ENCODE data around the gene IQCN. TPM values are rescaled to one million over a fixed set of nuclear protein-coding genes. Genes with fewer than 3 reads are reported as not detected.

The IQCN gene
- total RNA-seq, 4 donors from 2014 or later, result 0.20 to 0.61 (median 0.39) TPM

DNA sequence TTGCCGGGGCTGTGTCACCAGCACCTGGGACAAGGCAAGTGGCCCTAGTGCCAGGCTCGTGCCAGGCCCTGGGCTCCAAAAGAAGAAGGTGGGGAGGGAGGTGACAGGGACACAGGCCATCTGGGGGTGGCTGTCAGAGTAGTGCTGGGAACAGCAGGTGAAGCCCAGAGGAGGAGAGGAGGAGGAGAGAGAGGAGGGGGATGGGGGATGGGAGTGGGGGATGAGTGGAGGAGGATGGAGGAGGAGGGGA is 29.9 kb upstream of the IQCN start:
- in situ Hi-C loops (cut with MboI; ENCODE audit: low sequenced_read_pairs in 4 of 4), result no loop called here
- H3K4me1 ChIP-seq, result peaks cover 50 to 64% of the 10 kb centered on the region in 2 donors

DNA sequence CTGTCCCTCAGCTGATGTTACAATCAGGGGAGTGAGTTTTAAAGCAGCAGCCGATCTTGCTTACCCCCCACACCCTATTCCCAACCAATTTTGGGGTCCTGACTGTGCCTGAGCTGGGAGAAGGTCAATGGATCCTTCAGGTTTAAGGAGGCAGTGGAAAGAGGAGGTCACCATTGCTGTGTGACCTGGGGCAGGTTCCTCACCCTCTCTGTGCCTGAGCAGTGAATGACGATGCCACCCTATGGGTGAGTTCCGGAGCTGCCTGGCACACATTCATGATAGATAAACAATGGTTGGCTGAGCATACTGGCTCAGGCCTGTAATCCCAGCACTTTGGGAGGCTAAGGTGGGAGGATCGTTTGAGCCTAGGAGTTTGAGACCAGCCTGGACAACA is 27.5 kb upstream of the IQCN start:
- no peak for DNase-seq
- TF ChIP-seq, protein P1, sequence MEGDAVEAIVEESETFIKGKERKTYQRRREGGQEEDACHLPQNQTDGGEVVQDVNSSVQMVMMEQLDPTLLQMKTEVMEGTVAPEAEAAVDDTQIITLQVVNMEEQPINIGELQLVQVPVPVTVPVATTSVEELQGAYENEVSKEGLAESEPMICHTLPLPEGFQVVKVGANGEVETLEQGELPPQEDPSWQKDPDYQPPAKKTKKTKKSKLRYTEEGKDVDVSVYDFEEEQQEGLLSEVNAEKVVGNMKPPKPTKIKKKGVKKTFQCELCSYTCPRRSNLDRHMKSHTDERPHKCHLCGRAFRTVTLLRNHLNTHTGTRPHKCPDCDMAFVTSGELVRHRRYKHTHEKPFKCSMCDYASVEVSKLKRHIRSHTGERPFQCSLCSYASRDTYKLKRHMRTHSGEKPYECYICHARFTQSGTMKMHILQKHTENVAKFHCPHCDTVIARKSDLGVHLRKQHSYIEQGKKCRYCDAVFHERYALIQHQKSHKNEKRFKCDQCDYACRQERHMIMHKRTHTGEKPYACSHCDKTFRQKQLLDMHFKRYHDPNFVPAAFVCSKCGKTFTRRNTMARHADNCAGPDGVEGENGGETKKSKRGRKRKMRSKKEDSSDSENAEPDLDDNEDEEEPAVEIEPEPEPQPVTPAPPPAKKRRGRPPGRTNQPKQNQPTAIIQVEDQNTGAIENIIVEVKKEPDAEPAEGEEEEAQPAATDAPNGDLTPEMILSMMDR (IDR thresholded peaks at IDR 0.05 in 4 of 5, conservative IDR thresholded peaks at IDR 0.05 in 1 of 5), result no peak
- no peak for TF ChIP-seq POLR2A (IDR thresholded peaks at IDR 0.05)
- in situ Hi-C loops (cut with MboI; ENCODE audit: low sequenced_read_pairs in 4 of 4) (no loop called here), intact Hi-C loops (cut with DNase I; ENCODE audit: low total_unique reads) (loop anchor here (1.0 kb wide), 1 partner anchor 20 kb away; the partner anchor contains the start of gene JUND)
- Histone ChIP-seq H3K36me3 (no peaks in the 10 kb centered on the region), H3K4me3 (no peak overlapping the region), H3K4me1 (peaks cover 38 to 49% of the 10 kb centered on the region in 2 donors), H3K27me3 (no peaks in the 10 kb centered on the region), H3K27ac (peak overlapping the region; percentile 88 to 99 (median 94)), H3K9me3 (no peaks in the 10 kb centered on the region)
- no peak for ATAC-seq

More for the DNA sequence above, 29.9 kb upstream of the IQCN start:
- Histone ChIP-seq H3K27me3 (no peaks in the 10 kb centered on the region), H3K4me3 (peak overlapping the region; percentile 27 to 57 (median 46)), H3K9me3 (no peaks in the 10 kb centered on the region), H3K27ac (peak overlapping the region; percentile 88 to 99 (median 94)), H3K36me3 (peaks cover 0 to 3% of the 10 kb centered on the region in 2 donors)
- ATAC-seq, result peak; percentile 20 to 40
- peak in 1 of 2 donors; percentile 88 for DNase-seq
- intact Hi-C loops (cut with DNase I; ENCODE audit: low total_unique reads), result loop anchor here (1.0 to 2.0 kb wide), 2 partner anchors 19 to 25 kb away; partner anchors contain the start of gene LSM4
- no peak for TF ChIP-seq POLR2A (IDR thresholded peaks at IDR 0.05)
- TF ChIP-seq, protein P1 (IDR thresholded peaks at IDR 0.05 in 4 of 5, conservative IDR thresholded peaks at IDR 0.05 in 1 of 5), result no peak

DNA sequence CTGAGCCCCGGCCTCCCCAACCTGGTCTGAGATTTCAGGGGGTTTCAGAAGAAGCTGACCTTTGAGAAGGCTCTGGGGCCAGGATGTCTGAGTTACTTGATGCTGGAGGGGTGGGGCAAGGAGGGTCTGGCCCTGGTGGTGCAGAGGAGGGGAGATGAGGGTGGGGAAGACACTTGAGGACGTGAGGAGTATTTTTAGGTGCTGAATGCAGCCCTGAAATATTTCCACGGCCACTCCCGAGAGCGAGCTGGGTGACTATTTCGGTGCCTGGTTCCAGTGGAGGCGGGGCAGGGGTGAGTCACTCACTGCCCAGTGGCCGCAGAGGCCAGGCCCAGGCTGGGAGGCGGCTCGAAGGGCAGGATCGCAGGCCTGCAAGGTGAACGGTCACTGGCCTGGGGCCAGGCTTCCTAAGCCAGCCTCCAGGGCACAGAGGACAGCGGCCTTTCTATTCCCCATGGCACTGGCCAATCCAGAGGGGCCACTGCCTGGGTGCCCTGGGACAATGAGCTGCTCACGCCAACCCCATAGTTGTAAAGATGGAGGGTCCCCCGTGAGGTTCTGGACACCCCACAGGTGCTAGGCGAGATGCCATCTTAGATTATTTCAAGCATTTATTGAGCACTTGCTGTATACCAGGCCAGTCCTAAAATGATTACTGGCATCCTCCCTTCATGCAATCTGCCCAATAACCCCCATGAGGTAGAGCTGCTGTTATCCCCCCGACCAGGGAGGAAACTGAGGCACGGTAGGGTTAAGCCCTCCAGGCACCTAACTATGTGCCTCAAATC is 26.9 kb upstream of the IQCN start:
- in situ Hi-C loops (cut with MboI; ENCODE audit: low sequenced_read_pairs in 4 of 4) (no loop called here), intact Hi-C loops (cut with DNase I; ENCODE audit: low total_unique reads) (loop anchor here (1.0 kb wide), 1 partner anchor 20 kb away; the partner anchor contains the start of gene JUND)
- Histone ChIP-seq H3K36me3 (no peaks in the 10 kb centered on the region), H3K9me3 (no peaks in the 10 kb centered on the region), H3K4me1 (peaks cover 37 to 49% of the 10 kb centered on the region in 2 donors), H3K27ac (peak overlapping the region; percentile 88 to 99 (median 94)), H3K4me3 (no peak overlapping the region), H3K27me3 (no peaks in the 10 kb centered on the region)
- DNase-seq, result peak; percentile 86 to 98
- ATAC-seq, result peak; percentile 74 to 75
- TF ChIP-seq, protein P1 (IDR thresholded peaks at IDR 0.05 in 4 of 5, conservative IDR thresholded peaks at IDR 0.05 in 1 of 5), result no peak
- TF ChIP-seq POLR2A (IDR thresholded peaks at IDR 0.05), result no peak

DNA sequence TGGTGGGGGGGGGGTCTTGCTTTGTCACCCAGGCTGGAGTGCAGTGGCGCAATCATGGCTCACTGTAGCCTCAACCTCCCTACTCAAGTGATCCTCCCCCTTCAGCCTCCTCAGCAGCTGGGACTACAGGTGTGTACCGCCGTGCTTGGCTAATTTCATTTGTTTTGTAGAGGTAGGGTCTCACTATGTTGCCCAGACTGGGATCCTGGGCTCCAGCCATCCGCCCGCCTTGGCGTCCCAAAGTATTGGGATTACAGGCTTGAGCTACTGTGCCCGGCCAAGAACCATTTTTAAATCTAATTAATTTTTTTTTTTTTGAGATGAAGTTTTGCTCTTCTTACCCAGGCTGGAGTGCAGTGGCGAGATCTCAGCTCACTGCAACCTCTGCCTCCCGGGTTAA is 25.4 kb upstream of the IQCN start:
- peak overlapping the region; percentile 88 to 99 (median 94) for H3K27ac ChIP-seq
- in situ Hi-C loops (cut with MboI; ENCODE audit: low sequenced_read_pairs in 4 of 4), result no loop called here
- intact Hi-C loops (cut with DNase I; ENCODE audit: low total_unique reads), result no loop called here
- H3K4me1 ChIP-seq, result peaks cover 27 to 38% of the 10 kb centered on the region in 2 donors
- no peaks in the 10 kb centered on the region for H3K36me3 ChIP-seq
- DNase-seq (no peak), ATAC-seq (no peak)
- TF ChIP-seq POLR2A (IDR thresholded peaks at IDR 0.05), result no peak
- TF ChIP-seq, protein P1 (IDR thresholded peaks at IDR 0.05 in 4 of 5, conservative IDR thresholded peaks at IDR 0.05 in 1 of 5), result no peak
- no peak overlapping the region for H3K4me3 ChIP-seq
- no peaks in the 10 kb centered on the region for H3K27me3 ChIP-seq
- H3K9me3 ChIP-seq, result no peaks in the 10 kb centered on the region

All from gastrocnemius medialis (tissue), 4 donors.